Epithelial cell of proximal tubule (primary cell): Measurements from ENCODE around the gene NUDT14. TPM values are rescaled to one million over a fixed set of nuclear protein-coding genes. Genes with fewer than 3 reads are reported as not detected.

ENCODE experiments used
- DNase-seq: peaks from one replicate; pipeline ENCODE4 v3.0.0-alpha.2; 2011; ENCODE audit warnings: low read depth
- H3K4me3 ChIP-seq: 2 replicates; pipeline ENCODE4 v1.5.1; 2011; ENCODE audit warnings: low read depth, mild to moderate bottlenecking, low read length
- total RNA-seq: library from RNA; depleted of rRNA; stranded (reverse); fragments of >200 nt; gene quantifications from 2 replicates; pipeline ENCODE4 v1.2.3, GENCODE V29; 2015
- TF ChIP-seq, protein P1 (sequence below): conservative IDR thresholded peaks from 2 replicates; pipeline ENCODE4 v1.5.1; 2012; ENCODE audit warnings: low read depth, mild to moderate bottlenecking, low read length

The NUDT14 gene
- total RNA-seq, 1 donor from 2014 or later, result 30.2 TPM

DNA sequence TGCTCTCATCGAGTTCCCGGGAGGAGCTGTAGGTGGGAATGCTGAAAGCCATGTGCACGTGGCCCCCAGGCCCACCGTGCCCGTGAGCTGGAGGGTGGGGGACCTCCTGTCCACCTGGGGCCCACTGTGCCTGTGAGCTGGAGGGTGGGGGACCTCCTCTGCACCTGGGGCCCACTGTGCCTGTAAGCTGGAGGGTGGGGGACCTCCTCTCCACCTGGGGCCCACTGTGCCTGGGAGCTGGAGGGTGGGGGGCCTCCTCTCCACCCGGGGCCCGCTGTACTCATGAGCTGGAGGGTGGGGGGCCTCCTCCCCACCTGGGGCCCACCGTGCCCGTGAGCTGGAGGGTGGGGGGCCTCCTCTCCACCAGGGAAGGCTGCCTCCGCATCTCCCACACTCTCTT is 13.9 kb upstream of the NUDT14 start:
- DNase-seq, result no peak
- no peak overlapping the region for H3K4me3 ChIP-seq
- TF ChIP-seq, protein P1, sequence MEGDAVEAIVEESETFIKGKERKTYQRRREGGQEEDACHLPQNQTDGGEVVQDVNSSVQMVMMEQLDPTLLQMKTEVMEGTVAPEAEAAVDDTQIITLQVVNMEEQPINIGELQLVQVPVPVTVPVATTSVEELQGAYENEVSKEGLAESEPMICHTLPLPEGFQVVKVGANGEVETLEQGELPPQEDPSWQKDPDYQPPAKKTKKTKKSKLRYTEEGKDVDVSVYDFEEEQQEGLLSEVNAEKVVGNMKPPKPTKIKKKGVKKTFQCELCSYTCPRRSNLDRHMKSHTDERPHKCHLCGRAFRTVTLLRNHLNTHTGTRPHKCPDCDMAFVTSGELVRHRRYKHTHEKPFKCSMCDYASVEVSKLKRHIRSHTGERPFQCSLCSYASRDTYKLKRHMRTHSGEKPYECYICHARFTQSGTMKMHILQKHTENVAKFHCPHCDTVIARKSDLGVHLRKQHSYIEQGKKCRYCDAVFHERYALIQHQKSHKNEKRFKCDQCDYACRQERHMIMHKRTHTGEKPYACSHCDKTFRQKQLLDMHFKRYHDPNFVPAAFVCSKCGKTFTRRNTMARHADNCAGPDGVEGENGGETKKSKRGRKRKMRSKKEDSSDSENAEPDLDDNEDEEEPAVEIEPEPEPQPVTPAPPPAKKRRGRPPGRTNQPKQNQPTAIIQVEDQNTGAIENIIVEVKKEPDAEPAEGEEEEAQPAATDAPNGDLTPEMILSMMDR, result no peak

DNA sequence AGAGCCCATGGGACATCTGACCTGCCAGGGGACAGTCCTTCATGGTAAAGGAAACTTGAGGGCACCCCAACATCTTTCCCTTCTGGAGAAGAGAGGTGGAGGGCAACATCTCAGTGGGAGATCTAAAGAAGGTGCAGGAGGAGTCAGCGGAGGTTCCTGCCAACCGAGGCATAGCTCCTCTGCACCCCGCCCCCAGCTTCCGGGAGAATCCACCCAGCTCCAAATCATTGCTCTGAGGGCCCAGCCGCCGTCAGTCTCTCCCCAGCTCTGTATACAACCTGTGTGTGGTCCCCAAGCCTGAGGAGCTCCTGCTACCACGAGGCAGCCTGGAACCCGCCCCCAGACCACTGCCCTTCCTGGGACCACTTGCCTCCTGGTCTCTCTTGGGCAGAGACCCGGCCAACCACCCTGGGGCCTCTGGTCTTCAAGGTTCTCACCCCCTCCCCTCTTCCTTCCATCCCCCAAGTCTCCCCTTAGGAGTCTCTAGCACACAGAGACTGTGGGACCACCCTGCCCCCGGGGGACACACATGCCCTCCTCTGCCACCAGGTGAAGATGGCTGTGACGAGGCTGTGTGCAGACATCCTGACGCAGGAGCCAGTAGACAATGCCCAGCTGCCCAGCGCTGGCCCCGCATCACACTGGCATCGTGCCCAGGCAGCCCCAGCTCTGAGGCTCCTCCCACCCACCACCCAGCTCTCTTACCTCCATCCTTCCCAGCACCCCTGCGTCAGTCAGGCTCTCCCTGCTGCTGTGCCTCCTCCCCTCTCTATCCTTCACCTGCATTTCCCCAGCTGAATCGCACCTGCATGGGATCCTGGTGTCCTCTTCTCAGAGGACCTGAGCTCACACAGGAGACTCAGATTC is 13.0 kb upstream of the NUDT14 start:
- no peak for DNase-seq
- H3K4me3 ChIP-seq, result no peak overlapping the region
- TF ChIP-seq, protein P1, result no peak

DNA sequence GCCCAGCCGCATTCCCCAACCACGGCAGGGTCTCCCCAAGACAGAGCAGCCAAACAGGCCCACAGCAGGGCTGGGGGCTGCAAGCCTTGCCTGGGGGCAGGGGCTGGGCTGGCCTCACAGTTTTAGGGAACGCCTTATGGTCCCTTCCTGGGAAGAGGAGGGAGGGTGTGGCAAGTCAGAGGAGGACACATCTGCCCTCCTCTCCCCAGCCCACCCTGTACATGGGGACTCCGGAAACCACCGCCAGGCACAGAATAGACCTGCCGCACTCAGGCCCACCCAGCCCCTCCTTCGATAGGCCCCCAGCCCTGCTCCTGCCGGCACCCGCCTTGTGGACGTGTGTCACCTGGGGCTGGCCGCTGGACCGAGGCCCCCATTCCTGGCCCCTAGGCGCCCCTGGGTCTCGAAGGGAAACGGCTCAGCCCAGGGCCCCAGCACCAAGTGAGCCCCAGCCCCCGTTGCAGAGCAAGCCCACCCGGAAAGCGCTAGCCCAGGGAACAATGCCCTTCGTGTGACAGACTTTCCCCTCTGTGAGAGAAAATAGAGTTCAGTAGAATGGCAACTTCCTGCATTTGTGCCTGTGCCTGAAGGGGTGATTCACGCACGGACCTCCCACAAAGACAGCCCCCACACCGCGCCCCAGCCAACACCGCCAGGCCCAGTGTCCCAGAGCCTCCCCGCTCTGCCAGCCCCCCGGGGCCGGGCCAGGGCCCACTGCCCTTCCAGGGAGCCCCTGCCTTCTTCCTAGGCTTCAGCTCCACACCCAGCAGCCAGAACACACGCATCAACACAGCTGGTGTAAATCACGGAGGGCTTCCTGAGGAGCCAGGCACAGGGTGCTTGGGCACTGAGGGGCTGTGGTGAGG is 12.0 kb upstream of the NUDT14 start:
- no peak overlapping the region for H3K4me3 ChIP-seq
- no peak for DNase-seq
- TF ChIP-seq, protein P1, result no peak

DNA sequence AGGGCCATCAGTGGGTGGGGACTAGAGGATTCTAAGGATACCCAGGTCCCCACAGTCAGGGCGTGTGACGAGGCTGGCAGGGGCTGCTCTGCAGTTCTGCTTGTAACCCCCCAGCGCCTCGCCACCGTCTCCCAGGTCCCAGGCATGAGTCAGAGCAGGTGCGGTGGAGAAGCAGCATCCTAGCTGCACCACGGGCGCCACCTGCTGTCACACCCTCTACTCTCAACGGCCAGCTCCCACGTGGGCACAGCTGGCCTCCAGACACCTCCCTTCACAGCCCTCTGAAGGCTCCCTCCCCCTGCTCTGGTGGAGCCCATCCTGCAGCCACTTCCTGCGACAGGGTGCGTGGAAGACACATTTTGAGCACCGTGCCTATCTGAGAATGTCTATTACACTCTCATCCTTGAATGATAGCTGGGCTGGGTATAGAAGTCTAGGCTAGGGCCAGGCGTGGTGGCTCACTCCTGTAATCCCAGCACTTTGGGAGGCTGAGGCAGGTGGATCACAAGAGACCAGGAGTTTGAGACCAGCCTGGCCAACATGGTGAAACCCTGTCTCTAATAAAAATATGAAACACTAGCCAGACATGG is 6.9 kb upstream of the NUDT14 start:
- TF ChIP-seq, protein P1, result no peak
- H3K4me3 ChIP-seq, result no peak overlapping the region
- no peak for DNase-seq

DNA sequence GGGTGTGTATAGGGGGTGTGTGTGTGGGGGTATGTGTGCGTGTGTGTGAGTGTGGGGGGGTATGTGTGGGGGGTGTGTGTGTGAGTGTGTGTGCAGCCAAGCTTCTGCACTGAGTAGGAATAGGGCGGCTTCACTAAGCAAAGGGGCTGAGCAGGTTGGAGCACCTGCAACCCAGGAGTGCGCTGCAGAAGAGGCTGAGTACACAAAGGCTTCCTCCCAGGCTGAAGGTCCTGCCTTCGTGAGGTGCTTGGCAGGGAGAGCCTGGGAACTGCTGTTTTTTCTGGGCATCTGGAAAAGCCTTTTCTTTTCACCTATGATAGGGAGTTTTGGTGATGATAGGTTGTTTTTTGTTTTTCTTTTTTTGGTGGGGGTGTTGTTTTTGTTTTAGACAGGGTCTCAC is 6.0 kb upstream of the NUDT14 start:
- DNase-seq, result no peak
- TF ChIP-seq, protein P1, result no peak
- H3K4me3 ChIP-seq, result no peak overlapping the region

DNA sequence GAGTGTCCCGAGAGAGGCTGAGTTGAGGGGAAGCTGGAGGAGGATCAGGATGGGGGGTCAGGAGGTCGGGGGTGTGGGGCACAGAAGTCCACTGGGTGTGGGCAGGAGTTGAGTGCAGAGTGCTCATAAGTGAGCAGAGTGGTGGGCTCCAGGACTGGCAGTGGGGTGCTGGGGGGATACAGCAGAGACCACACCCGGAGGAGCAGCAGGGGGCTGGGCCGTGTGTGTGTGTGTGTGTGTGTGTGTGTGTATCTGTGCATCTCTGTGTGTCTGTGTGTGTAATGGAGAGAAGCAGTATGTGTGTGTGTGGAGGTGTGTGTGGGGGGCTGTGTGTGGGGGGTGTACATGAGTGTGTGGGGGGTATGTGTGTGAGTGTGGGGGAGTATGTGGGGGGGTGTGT is 4.9 kb upstream of the NUDT14 start:
- no peak for DNase-seq
- H3K4me3 ChIP-seq, result no peak overlapping the region
- TF ChIP-seq, protein P1, result no peak
